Inflammatory macrophage (primary cell): ENCODE results near the gene ARHGEF28.

Experiments
- DNase-seq, 2 donors: peaks; one replicate each; pipeline ENCODE4 v3.0.0-alpha.2; 2020 to 2022

The ARHGEF28 gene

DNA sequence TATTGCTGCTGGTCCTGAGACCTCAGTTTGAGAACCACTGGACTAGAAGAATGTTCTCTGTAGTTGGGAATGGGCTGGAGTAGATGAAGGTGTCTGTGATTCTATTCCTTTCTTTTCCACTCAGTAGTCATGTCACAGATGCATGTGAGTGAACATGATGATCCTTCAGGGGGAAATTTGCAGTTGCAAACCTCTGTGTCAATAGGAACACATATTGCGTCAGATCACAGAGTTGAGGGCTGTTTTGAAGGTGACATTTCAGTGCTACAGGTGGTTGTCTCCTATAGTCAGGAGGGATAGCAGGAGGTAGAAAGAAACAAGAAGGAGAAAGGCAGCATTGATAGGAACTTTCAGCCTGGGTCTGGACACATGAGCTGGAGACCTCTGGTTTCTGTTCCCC, 239.3 kb downstream of the ARHGEF28 start:
- DNase-seq, result no peak

DNA sequence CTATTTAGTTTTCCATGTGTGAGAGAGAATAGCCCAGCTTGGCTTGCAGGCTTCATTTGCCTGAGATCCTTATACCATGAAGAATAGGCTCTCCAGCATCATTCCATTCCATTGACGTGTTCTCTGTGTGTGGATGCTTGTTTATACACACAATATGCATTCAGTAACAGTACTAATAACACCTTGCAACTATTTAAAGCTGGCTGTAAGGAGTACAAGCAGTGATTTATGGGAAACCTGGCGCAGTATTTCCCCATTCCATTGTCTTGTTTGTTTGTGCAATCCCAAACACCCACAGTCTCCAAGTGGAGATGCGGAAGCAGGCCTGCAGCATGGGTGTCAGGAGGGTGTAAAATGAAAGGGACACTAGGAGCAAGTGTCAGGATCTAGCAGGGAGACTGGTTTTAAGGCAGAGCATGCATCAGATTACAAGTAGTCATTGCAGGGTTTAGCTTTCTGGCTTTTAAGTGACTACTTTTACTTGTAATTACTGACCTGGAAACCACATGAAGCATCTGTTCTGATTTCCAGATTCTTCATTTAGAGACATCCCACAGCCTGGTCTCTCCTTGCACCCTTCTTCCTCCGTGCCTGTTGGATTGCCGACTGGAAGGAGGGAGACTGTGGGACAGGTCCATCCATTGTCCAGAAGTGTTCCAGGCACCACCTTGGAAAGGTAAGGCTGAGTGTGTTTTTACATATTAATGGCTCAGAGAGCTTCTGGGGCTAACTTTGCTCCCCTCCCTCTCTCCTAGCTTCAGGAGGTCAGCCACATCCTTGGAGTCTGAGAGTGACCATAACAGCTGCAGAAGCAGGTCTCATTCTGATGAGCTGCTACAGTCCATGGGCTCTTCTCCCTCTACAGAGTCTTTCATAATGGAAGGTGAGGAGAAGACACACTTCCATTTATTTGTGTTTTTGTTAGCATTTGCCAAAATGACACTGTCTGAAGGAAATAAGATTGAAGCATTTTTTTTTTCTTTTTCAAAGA, 241.6 kb downstream of the ARHGEF28 start:
- DNase-seq, result peak; percentile 79 to 86

DNA sequence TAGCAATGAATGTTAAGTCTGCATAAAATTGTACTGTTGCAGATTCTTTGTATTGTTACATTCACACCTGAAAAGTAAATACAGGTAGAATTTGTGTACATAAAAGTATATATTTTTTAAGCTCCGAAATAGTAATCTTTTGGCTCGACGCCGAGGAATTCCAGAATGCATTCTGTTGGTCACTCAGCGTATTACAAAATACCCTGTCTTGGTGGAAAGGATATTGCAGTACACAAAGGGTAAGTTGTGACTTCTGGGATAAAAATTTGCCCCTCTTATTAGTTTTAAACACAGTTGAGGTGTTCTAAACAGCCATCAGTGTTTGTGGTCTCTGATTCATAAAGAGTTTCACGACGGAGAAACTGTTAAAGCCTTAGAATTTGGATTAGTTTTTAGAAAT, 257.6 kb downstream of the ARHGEF28 start:
- DNase-seq, result no peak

- no peak for DNase-seq
Measured at GRCh38 chr5:73887688-73888087, 261.7 kb downstream of the ARHGEF28 start.

DNA sequence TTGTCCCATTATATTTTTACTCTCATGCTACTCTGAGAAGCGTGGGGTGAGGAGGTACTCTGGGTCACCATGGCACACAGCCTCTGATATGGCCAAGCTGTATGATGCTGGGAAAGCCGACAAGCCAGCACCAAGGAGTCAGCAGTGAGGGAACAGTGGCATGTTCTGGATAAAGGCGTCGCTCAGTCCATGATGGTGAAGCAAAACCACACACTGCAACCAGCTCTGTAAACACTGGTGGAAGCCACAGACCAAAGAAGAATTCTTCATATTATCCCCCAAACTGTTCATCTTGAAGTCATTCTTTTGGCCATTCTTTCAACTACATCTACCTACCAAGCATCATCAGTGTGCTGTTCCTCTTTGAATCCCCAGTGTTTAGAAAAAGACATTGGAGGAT, 264.6 kb downstream of the ARHGEF28 start:
- DNase-seq, result no peak

- no peak for DNase-seq
Measured at GRCh38 chr5:73892218-73892617, 266.2 kb downstream of the ARHGEF28 start.

DNA sequence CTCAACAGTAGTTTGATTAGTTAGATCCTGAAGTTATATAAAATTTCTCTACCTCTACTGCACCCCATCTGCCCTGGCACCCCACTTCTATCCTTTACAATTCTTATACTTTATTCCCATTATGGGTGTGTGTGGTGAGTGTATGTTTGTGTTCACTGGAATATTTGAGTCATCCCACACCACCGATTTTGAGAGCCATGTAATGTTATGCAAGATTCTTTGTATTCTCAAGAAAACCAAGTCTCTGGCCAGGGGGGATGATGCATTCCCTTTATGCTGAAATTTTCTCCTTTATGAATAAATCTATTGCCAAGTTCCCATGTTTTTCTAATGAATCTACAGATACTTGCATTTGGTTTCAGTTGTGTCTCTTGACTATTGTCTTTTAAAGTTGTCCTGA, 266.8 kb downstream of the ARHGEF28 start:
- DNase-seq, result no peak

DNA sequence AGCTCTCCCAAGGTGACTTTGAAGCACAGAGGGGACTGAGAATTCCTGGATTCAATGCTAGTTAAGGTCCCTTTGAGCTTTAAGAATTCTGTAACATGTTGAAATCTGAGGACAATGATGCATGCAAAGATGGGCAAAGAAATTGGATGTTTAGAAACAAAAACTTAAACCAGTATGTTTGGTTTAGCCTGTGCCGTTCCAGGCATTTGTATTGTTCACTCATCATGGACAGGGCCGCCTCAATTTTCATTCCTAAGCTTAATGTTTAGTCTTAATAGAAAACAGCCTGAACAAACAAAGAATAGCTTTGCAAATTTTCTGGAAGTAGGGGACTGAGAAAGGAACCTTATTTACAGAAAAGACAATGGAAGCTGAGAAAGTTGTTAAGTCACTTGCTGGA, 267.8 kb downstream of the ARHGEF28 start:
- no peak for DNase-seq

- DNase-seq, result no peak
Measured at GRCh38 chr5:73894860-73895259, 268.9 kb downstream of the ARHGEF28 start.

DNA sequence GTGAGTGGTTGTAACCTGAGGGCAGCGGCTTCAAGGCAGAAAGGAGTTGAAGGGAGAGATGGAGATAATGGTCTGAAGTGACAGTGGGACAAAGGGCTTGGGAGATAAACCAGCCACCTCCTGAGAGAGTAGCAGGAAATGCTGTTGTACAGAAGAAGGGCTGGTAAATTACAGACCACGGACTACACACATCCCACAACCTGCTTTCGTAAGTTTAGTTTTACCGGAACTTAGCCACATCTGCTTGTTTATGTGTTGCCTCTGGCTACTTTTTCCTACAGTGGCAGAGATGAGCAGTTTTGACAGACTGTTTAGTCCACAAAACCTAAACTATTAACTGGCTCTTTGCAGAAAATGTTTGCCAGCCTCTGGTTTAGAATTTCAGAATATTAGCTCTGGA, 269.5 kb downstream of the ARHGEF28 start:
- DNase-seq, result peak in 1 of 2 donors; percentile 34

GRCh38 chr5:73896097-73896496, 270.1 kb downstream of the ARHGEF28 start:
- DNase-seq, result no peak

DNA sequence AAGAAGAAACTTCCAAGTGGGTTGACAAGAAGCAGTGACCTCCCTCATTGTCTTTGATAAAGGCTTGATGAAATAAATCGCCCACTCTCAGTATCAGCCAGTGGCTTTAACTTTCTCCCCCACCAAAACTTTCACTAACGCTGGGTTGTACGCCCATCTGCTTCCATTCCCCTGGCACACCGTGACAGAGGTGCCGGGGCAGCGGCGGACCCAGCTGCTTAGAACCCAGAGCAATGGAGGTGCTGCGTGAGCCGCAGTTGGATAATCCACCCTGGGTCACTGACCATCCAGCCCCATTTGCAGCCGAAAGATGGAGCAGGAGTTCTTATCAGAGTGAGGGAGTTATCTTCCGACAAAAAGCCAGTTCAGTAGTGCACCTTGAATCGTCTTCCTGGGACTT, 270.7 kb downstream of the ARHGEF28 start:
- DNase-seq, result no peak

DNA sequence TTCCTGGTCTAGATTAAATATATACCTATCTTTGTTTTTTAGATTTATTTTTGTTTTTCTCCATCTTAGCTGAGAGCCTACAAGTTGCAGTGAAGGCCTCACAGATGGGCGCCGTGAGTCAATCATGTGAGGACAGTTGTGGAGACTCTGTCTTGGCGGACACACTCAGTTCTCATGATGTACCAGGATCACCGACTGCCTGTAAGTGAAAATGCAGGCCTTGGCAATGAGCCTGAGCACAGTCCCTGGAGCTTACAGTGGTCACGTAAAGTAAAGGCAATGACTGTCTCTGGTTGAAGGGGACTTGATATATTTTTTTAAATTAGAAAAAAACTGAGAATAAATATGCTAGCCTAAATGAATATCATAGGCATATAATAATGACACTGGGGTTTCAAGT, 271.9 kb downstream of the ARHGEF28 start:
- no peak for DNase-seq

GRCh38 chr5:73899055-73899454, 273.1 kb downstream of the ARHGEF28 start:
- DNase-seq, result peak; percentile 6 to 38

DNA sequence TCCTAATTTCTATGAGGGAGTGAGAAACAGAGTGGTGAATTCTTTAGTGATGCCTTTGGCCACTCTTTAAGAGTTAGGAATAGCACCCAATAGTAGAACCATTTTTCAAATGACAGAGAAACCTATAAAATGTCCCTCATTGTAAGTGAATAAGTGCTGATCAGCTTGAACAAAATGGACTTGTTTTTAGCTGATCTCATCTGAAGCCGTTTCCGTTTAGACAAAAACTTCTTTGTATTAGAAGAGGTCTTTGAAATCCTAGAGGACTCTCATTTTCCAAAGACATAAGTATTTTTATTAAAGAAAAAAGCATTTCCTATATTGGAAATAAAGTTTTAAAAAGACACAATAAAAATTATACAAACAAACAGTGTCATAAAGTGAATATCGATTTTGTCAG, 273.9 kb downstream of the ARHGEF28 start:
- no peak for DNase-seq

GRCh38 chr5:73900566-73900965, 274.6 kb downstream of the ARHGEF28 start:
- no peak for DNase-seq

DNA sequence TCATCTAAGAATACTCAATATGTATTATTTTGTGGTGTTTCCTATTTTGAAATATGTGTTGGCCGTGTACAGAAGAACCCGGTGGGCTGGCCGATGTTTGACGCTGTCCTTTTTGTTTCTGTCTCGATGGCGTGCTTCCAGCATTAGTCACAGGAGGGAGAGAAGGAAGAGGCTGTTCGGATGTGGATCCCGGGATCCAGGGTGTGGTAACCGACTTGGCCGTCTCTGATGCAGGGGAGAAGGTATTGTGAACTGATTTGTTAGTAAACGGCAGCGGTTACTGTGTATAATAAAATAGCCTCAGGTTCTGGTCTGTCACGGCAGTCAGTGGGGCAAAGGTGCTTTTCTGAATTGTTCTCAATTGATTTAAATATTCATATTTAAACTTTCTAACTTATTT, 275.0 kb downstream of the ARHGEF28 start:
- DNase-seq, result no peak

- no peak for DNase-seq
Measured at GRCh38 chr5:73901455-73901854, 275.5 kb downstream of the ARHGEF28 start.

DNA sequence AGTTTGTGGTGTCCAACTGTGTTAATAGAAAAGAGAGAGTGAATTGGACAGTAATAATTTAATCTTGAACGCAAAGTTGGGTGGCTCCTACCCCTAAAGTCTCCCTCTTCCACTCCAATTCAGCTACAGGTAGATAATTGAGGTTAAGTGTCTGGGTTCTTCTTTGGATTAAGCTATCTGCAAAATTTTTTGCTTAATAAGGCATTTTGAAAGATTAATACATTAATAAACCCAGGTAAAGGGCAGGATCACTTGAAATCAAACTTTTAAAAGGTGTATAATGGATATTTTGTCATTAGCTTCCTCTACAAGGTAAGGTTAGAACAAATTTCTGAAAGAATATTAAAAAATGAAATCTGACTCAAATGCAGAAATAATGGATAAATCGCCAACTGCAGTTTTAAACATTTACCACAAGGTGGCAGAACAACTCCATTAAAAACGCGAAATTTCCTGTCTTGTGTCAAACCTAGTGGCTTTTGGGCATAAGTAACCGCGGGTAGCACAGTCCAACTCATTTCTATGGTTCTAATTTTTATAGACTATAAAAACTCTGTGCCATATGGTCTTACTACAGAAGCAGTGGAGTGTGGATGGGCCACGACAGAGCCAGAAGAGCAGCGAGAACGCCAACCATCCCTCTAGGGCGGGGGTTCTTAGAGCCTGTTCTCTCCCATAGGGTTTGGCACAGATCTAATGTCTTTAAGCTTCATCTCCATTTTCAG, 276.5 kb downstream of the ARHGEF28 start:
- DNase-seq, result peak; percentile 62 to 73

GRCh38 chr5:73903169-73903568, 277.2 kb downstream of the ARHGEF28 start:
- DNase-seq, result no peak

GRCh38 chr5:73906277-73906676, 280.3 kb downstream of the ARHGEF28 start:
- no peak for DNase-seq

DNA sequence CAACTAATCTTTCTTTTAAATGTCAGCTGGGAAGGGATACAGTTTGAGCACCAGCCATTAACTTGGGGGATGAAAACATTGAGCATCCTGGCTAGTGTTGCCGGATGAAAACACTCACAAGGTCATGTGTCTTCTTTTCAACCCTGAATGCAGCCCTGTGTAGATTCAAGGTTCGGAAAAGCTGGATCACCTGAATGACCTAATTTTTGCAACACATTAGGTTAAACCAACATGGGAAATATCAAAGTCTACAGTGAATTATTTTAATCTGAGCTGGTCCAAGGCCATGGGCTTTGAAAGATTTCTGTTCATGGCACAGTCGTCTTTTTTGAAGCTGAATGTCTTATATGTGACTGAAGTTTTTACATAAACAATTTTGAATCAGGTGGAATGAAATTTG, 281.2 kb downstream of the ARHGEF28 start:
- DNase-seq, result no peak

- DNase-seq, result no peak
Measured at GRCh38 chr5:73908395-73908794, 282.4 kb downstream of the ARHGEF28 start.

DNA sequence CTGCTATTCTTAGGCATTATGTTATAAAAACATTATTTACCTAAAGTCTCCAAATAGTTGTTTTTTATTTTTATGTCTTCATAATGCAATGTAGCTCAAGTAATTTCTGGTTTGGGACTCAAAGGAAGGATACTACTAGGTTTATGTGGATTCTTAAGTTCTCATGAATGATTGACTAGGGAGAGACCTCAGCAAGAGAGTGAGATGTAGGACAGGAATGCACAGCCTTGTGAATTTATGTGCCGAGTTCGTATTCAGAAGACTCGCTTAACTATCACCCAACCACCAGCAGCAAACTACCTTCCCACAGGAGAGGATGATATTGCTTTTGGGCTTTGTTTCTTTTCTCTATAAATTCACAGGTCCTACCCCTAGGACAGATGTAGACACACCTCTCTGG, 282.9 kb downstream of the ARHGEF28 start:
- no peak for DNase-seq
